Activated gamma-delta T cell treated with anti-CD3 and anti-CD28 coated beads, Interleukin-2, amount 50 U/mL, for 16 hours (primary cell): ENCODE data around the gene C3orf20.
"Not testable (repeated sequence)": the region's sequence is repeated elsewhere in the genome, so short reads cannot be mapped to it uniquely, and the experiment has no call there.

Experiments used
- DNase-seq: peaks from one replicate; pipeline ENCODE4 v3.0.0-alpha.2; 2020; ENCODE audit warnings: low read depth

The C3orf20 gene

DNA sequence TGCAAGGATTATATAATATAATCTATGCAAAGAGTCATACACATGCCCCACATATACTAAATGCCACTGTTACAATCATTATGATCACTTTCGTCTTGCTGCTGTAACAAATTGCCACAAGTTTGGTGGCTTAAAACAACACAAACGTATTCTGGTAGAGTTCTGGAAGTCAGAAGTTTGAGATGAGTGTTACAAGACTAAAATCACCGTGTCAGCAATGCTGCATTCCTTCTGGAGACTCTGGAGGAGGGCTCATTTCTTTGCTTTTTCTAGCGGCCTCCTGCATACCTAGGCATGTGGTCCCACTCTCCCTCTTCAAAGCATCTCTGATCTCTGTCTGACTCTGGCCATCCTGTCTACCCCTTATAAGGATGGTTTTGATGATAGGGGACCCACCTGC lies 24.7 kb upstream of the C3orf20 start:
- no peak for DNase-seq

DNA sequence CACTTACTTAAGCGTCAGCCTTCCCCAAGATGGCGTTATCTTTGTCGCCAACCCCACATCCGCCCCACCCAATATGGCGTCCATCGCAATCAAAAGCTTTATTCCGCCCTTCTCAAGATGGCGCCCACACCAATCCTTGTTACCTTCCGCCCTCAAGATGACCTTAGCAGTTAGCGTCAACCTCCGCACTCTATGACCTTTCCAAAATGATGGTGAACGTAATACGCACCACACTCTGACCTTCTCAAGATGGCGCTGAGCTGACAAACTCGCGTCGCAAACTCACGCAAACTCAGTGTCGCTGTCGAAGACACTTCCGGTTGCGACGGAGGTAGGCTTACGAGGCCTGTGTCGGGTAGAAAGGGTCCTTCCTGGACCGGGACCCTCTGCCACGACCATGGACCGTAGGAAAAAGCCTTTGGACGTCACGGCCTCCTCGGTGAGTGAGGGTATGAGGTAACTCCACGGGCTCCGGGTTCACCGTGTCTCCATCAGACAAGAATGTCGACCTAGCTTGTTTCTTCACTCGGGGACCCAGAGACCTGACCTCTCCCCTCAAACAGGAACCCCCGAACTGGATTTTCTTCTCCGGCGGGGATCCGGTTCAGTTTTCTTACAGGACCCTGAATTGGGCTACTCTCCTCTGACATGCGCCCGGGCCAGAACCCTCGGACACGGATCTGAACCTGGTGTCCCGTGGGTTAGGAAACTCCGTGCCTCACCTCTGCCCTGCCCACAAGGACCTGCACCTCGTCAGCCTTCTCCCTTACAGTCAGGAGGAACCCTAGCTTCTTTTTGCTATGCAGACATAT lies 23.3 kb upstream of the C3orf20 start, which contains the start of gene CCDC174:
CCDC174 (plus strand) TSS at position 323 of the 812 bp plus-strand sequence; CDS start at position 398, 75 bp downstream.
- DNase-seq = peak; percentile 91

GRCh38 chr3:14652360-14652907 lies 22.5 kb upstream of the C3orf20 start:
- DNase-seq = not testable (repeated sequence)

DNA sequence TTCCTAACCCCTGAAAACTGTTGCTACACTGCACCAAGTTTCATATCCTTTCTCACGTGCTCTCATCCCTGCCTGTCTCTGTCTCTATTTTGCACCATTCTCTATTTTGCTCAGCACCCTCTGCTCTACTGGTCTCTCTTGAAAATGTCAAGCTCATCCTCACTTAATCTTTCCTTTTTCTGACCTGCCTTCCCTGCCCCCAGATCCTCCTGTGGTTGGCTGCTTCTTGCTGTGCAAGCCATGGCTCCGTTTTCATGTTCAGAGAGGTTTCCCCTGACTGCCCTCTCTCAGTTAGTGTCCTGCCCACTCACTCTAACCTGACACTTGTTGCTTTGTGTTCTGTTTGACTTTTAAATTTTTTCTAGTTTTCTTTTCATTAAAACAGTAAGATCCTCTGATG lies 17.4 kb upstream of the C3orf20 start:
- no peak for DNase-seq

DNA sequence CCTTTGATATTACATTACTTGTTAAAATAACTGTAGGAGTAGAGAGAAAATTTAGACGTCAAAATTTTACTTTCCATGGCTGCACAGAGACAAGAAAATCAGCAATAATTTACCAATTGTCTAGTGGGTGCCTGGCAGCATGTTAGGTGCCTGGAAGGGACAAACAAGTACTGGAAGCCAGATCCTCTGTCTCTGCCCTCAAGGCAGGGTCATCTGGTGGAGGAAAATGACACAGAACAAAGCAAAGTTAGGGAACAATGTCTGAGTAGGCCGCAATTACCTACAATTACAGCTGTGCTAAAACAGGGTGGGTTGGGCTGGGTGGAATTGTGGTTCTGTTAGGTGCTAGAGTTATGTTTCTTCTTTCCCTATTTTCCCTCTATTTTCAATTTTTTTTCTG lies 16.0 kb upstream of the C3orf20 start:
- no peak for DNase-seq

DNA sequence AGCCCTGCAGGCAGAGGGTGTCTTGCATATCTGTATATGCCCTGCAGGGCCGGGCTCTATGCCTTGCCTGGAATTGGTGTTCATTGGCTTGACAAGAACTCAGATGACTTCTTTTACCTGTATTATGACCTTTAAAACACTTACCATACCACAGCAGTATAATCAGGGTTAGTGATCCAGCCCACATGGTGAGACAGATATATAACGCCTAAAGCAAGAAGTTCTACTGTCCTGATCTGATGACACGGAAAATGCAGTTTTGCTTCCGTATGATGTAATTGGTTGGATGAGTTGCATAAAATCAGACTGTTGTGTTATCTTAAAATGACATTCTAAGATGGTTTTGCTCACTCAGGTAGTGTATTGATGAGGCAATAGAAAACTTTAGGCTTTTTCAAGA lies 14.0 kb upstream of the C3orf20 start:
- DNase-seq = no peak

- no peak for DNase-seq
These were observed 11.4 kb upstream of the C3orf20 start for GRCh38 chr3:14663396-14664135.

DNA sequence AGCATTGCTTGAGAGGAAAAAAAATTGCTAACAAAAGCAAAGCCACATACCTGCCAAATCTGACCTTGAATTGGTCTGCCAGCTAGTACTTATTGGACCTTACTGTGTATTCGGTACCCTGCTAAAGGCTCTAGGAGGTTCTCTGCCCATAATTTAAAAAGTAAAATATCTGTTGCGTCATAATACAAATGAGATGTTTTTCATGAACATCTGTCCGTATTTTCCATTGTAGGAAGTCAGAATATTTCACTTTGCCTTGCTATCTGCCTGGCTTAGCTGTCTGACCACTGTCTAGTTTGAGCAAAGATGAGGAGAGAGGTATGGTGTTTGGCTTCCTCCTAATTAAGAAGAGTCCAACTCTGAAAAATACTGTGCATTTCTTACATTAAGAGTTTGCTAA lies 10.8 kb upstream of the C3orf20 start:
- DNase-seq = no peak

GRCh38 chr3:14672588-14672987 lies 2.4 kb upstream of the C3orf20 start:
- no peak for DNase-seq

- no peak for DNase-seq
These were observed 1.9 kb downstream of the C3orf20 start for GRCh38 chr3:14676881-14677280.

GRCh38 chr3:14678015-14678503 lies 3.1 kb downstream of the C3orf20 start:
- no peak for DNase-seq

- no peak for DNase-seq
These were observed 5.2 kb downstream of the C3orf20 start for GRCh38 chr3:14680115-14680514.

- no peak for DNase-seq
These were observed 5.8 kb downstream of the C3orf20 start for GRCh38 chr3:14680716-14681115.

DNA sequence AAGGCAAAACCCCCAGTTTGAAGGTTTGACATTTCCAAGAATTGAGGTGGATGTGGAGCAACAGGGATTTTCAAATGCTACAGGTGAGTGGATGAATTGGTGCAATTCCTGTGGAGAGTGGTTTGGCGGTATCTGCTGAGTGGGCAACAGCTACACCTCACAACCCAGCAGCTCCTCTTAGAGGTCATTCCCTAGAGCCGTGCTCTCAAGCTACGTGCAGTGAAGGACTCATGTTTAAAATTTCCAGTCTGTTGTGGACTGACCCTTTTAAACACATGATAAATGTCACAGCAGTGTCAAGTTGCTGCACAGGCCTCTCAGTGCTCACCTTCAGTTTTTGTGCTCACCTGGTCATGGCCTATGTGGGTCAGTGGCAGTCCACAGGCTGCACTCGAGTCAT lies 9.5 kb downstream of the C3orf20 start:
- DNase-seq = no peak

- DNase-seq = no peak
These were observed 10.2 kb downstream of the C3orf20 start for GRCh38 chr3:14685179-14685578.

- no peak for DNase-seq
These were observed 12.4 kb downstream of the C3orf20 start for GRCh38 chr3:14687360-14687759.

DNA sequence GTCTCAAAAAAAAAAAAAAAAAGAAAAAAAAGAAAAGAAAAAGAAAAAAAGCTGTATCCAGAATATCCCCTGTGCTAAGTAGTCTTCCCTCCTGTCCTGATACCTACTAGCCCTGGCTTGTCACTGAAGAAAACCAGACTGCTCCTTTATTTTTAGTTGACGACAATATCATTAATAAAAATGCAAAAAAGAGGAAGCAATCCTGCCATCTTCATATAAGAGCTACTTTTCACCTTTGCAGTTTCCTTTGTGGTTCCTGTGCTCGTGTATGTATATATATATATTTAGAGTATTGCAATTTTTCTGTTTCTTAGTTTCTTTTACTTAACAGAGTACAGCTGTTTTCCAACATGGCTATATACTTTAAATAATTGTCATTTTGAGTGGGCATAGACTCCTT lies 13.6 kb downstream of the C3orf20 start:
- DNase-seq = no peak

DNA sequence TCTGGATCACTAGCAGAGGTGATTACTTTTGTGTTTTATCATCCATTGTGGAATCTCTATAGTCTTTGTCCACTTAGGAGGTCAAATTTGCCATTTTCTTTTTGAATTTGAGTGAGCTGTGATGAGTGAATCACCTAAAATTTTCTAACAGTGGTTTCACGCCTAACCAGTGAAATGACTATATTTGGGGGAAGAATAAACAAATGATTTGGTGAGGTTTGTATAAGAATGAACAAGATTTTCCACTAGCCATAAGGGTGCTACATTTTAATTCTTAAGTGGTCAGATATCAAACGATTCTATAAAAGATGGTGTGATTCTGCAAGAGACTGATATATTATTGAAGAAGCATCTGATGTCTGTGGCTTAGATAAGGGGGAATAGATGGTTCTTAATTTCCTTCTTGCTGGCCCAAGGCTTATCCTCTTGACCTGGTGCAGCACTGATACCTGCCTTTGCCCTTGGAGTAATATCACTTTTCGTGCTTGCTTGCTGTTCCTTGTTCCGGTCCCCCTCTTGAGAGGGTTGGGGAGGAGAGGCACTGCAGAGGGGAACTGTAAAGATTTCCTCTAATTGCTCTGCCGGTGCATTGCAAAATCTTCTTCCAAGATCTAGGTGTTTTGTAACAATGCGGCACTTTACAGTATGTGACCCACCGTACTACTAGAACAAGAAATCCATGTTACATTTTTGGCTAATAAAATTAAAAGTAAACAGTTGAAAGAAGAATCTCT lies 14.5 kb downstream of the C3orf20 start:
- no peak for DNase-seq

DNA sequence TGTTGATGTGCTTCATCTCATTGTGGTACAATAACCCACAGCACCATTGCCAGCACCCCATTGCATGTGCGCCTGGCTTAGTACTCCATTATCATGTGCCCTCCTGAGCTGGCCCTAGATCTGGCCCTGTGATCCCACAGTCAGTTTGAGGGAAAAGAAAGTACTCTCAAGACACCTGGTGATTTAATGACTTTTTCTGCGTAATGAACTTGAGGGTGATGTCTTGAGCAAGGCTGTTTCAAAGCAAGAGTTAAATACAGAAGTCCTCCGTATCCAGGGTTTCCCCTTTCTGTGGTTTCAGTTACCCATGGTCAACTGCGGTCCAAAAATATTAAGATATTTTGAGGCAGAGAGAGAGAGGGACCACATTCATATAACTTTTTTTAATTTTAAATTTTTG lies 16.3 kb downstream of the C3orf20 start:
- no peak for DNase-seq

DNA sequence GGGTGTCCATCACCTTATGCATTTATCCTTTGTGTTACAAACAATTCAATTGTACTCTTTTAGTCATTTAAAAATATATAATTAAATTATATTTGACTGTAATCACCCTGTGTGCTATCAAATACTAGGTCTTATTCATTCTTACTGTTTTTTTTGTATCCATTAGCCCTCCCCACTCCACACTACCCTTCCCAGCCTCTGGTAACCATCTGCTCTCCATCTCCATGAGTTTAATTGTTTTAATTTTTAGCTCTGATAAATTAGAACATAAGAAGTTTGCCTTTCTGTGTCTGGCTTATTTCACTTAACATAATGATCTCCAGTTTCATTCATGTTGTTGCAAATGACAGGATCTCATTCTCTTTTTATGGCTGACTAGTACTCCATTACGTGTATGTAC lies 16.8 kb downstream of the C3orf20 start:
- no peak for DNase-seq

GRCh38 chr3:14698601-14699244 lies 23.8 kb downstream of the C3orf20 start:
- no peak for DNase-seq

DNA sequence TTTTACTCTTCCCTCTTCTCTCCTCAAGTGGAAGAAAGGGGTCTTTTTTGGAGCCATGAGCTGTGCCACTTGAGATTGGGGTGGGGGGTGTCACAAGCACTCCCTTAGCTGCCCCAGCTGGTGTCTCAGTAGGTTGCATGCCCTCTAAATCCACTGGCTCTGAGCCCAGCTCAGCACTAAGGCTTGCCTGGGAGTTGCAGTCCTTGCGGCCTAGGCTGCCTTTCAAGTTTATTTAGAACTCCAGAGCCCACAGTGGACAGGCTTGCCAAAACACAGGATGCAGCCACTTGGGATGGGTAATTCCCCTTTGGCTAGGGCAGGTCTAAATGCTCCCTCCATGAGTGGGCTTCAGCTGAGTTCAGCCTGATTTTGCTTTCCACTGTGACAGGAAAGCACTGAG lies 24.7 kb downstream of the C3orf20 start:
- DNase-seq = no peak
